ENCODE measurements around the gene SLC4A4. TPM values are rescaled to one million over a fixed set of nuclear protein-coding genes. Genes with fewer than 3 reads are reported as not detected.
A peak's percentile ranks its signal among the peaks of the same experiment; 100 is the strongest.

Gene SLC4A4
- total and polyA plus RNA-seq, 8 donors, result 17.0 to 55.9 (median 46.0) TPM

DNA sequence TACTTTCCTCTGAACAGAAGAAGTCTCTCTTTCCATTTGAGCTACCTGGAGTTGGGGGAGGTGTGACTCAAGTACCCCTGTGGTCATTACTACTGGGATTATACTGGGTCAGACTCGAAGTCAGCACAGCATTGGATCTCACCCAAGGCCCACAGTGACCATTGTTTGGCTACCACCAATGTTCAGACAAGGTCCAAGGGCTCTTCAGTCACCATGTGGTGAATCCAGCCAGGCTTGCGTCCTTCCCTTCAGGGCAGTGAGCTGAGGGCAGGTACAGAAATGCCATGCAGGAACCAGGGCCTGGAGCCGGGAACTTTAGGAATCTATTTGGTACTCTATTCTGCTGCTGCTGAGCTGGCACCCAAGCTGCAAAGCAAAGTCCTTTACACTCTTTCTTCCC is 5.5 kb upstream of the SLC4A4 start:
- no peaks in the 10 kb centered on the region for H3K27me3 ChIP-seq
- TF ChIP-seq, protein P1, sequence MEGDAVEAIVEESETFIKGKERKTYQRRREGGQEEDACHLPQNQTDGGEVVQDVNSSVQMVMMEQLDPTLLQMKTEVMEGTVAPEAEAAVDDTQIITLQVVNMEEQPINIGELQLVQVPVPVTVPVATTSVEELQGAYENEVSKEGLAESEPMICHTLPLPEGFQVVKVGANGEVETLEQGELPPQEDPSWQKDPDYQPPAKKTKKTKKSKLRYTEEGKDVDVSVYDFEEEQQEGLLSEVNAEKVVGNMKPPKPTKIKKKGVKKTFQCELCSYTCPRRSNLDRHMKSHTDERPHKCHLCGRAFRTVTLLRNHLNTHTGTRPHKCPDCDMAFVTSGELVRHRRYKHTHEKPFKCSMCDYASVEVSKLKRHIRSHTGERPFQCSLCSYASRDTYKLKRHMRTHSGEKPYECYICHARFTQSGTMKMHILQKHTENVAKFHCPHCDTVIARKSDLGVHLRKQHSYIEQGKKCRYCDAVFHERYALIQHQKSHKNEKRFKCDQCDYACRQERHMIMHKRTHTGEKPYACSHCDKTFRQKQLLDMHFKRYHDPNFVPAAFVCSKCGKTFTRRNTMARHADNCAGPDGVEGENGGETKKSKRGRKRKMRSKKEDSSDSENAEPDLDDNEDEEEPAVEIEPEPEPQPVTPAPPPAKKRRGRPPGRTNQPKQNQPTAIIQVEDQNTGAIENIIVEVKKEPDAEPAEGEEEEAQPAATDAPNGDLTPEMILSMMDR (IDR thresholded peaks at IDR 0.05), result no peak
- no peaks in the 10 kb centered on the region for H3K4me1 ChIP-seq
- H3K4me3 ChIP-seq, result no peak overlapping the region
- no peak overlapping the region for H3K27ac ChIP-seq
- no peaks in the 10 kb centered on the region for H3K36me3 ChIP-seq
- ATAC-seq (no peak), DNase-seq (no peak)
- intact Hi-C loops (cut with DNase I), result no loop called here
- no peaks in the 10 kb centered on the region for H3K9me3 ChIP-seq

DNA sequence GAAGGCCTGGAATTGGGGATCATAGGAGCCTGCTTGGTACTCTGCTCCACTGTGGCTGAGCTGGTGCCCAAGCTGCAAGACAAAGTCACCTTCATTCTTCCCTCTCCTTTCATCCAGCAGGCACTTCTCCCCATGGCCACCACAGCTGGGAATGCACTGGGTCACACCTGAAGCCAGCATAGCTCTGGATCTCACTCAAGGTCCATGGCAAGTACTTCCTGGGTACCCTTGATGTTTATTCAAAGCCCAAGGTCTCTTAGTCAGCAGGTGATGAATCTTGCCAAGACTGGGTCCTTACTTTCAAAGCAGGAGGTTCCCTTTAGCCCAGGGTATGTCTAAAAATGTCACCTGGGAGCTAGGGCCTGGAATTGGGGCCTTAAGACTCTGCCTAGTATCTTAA is 4.9 kb upstream of the SLC4A4 start:
- intact Hi-C loops (cut with DNase I), result no loop called here
- TF ChIP-seq, protein P1 (IDR thresholded peaks at IDR 0.05), result no peak
- ATAC-seq, result no peak

GRCh38 chr4:71334465-71334882 is 4.3 kb upstream of the SLC4A4 start:
- Histone ChIP-seq H3K36me3 (no peaks in the 10 kb centered on the region), H3K27me3 (no peaks in the 10 kb centered on the region), H3K27ac (no peak overlapping the region), H3K4me3 (no peak overlapping the region), H3K4me1 (no peaks in the 10 kb centered on the region), H3K9me3 (no peaks in the 10 kb centered on the region)
- intact Hi-C loops (cut with DNase I), result no loop called here
- DNase-seq (peak in 1 of 4 donors; percentile 7), ATAC-seq (no peak)
- TF ChIP-seq, protein P1 (IDR thresholded peaks at IDR 0.05), result no peak

More for the DNA sequence above, 4.9 kb upstream of the SLC4A4 start:
- no peaks in the 10 kb centered on the region for H3K36me3 ChIP-seq
- H3K4me3 ChIP-seq, result no peak overlapping the region
- DNase-seq, result no peak
- no peaks in the 10 kb centered on the region for H3K4me1 ChIP-seq
- no peak overlapping the region for H3K27ac ChIP-seq
- H3K27me3 ChIP-seq, result no peaks in the 10 kb centered on the region
- no peaks in the 10 kb centered on the region for H3K9me3 ChIP-seq

GRCh38 chr4:71343670-71344466 is 5.0 kb downstream of the SLC4A4 start:
- ATAC-seq, result no peak
- DNase-seq, result no peak
- H3K27ac ChIP-seq, result no peak overlapping the region

GRCh38 chr4:71346710-71347109 is 7.9 kb downstream of the SLC4A4 start:
- intact Hi-C loops (cut with DNase I), result no loop called here
- ATAC-seq (no peak), DNase-seq (no peak)
- no peak overlapping the region for H3K27ac ChIP-seq
- H3K4me1 ChIP-seq, result no peaks in the 10 kb centered on the region
- TF ChIP-seq, protein P1 (IDR thresholded peaks at IDR 0.05), result no peak
- no peaks in the 10 kb centered on the region for H3K36me3 ChIP-seq
- H3K4me3 ChIP-seq, result no peak overlapping the region
- H3K9me3 ChIP-seq, result no peaks in the 10 kb centered on the region
- no peaks in the 10 kb centered on the region for H3K27me3 ChIP-seq

More at GRCh38 chr4:71343670-71344466, 5.0 kb downstream of the SLC4A4 start:
- TF ChIP-seq, protein P1 (IDR thresholded peaks at IDR 0.05), result no peak
- Histone ChIP-seq H3K27me3 (no peaks in the 10 kb centered on the region), H3K4me1 (no peaks in the 10 kb centered on the region), H3K36me3 (no peaks in the 10 kb centered on the region), H3K4me3 (no peak overlapping the region), H3K9me3 (no peaks in the 10 kb centered on the region)
- intact Hi-C loops (cut with DNase I), result no loop called here

Measured in left lung (tissue), 10 donors.